Brain microvascular endothelial cell (primary cell): ENCODE results near the gene NOS1.
"Not testable (repeated sequence)": the region's sequence is repeated elsewhere in the genome, so short reads cannot be mapped to it uniquely, and the experiment has no call there.

Experiments used
- DNase-seq: peaks from one replicate; pipeline ENCODE4 v3.0.0-alpha.2; 2020
- H3K27ac ChIP-seq: fragments of 250-450 bp; sonication (Bioruptor Pico); 2 replicates; pipeline ENCODE4 v1.5.1; 2020; ENCODE audit warnings: mild to moderate bottlenecking, moderate library complexity
- H3K27me3 ChIP-seq: fragments of 250-450 bp; sonication (Bioruptor Pico); replicated peaks from 2 replicates; pipeline ENCODE4 v1.5.1; 2020; ENCODE audit warnings: mild to moderate bottlenecking
- H3K36me3 ChIP-seq: fragments of 250-450 bp; sonication (Bioruptor Pico); replicated peaks from 2 replicates; pipeline ENCODE4 v1.5.1; 2020; ENCODE audit warnings: mild to moderate bottlenecking
- H3K4me3 ChIP-seq: 2 replicates; pipeline ENCODE4 v1.5.1; 2011; ENCODE audit warnings: low read depth, mild to moderate bottlenecking, control low read depth, low read length, moderate library complexity
- CTCF ChIP-seq: IDR thresholded peaks from 2 replicates; pipeline ENCODE4 v1.5.1; 2011; ENCODE audit warnings: low read depth, mild to moderate bottlenecking, moderate library complexity, low read length, control low read depth, inconsistent platforms; ENCODE audit errors: missing control alignments
- in situ Hi-C: cut with HindIII; loops from 2 replicates; pipeline ENCODE4 v1.10.0; 2017; ENCODE audit warnings: low sequenced_read_pairs, low pct_ligation_motif_present

Gene NOS1

GRCh38 chr12:117208206-117208605 is 153.2 kb downstream of the NOS1 start:
- no peak overlapping the region for H3K27ac ChIP-seq
- no peak for DNase-seq
- in situ Hi-C loops = no loop called here
- TF ChIP-seq CTCF = no peak
- H3K36me3 ChIP-seq = no peaks in the 10 kb centered on the region
- no peaks in the 10 kb centered on the region for H3K27me3 ChIP-seq
- H3K4me3 ChIP-seq = no peak overlapping the region

GRCh38 chr12:117207675-117208074 is 153.8 kb downstream of the NOS1 start:
- in situ Hi-C loops = no loop called here
- TF ChIP-seq CTCF = no peak
- Histone ChIP-seq H3K27ac (no peak overlapping the region), H3K4me3 (no peak overlapping the region), H3K36me3 (no peaks in the 10 kb centered on the region), H3K27me3 (no peaks in the 10 kb centered on the region)
- no peak for DNase-seq

- no peak for TF ChIP-seq CTCF
- in situ Hi-C loops = no loop called here
- no peak for DNase-seq
- Histone ChIP-seq H3K27ac (no peak overlapping the region), H3K4me3 (no peak overlapping the region), H3K36me3 (no peaks in the 10 kb centered on the region), H3K27me3 (no peaks in the 10 kb centered on the region)
Measured at GRCh38 chr12:117202556-117202955, 158.9 kb downstream of the NOS1 start.

GRCh38 chr12:117202033-117202432 is 159.4 kb downstream of the NOS1 start:
- no peak for DNase-seq
- Histone ChIP-seq H3K4me3 (no peak overlapping the region), H3K27ac (no peak overlapping the region), H3K36me3 (no peaks in the 10 kb centered on the region), H3K27me3 (no peaks in the 10 kb centered on the region)
- TF ChIP-seq CTCF = no peak
- in situ Hi-C loops = no loop called here

- H3K4me3 ChIP-seq, in situ Hi-C loops, H3K36me3 ChIP-seq, H3K27ac ChIP-seq, DNase-seq, H3K27me3 ChIP-seq: not testable (repeated sequence)
Measured at GRCh38 chr12:117199956-117200744, 161.3 kb downstream of the NOS1 start.

GRCh38 chr12:117196334-117196733 is 165.1 kb downstream of the NOS1 start:
- H3K27me3 ChIP-seq, H3K27ac ChIP-seq, DNase-seq, H3K36me3 ChIP-seq, in situ Hi-C loops, H3K4me3 ChIP-seq: not testable (repeated sequence)

- DNase-seq, in situ Hi-C loops, H3K4me3 ChIP-seq, H3K36me3 ChIP-seq, H3K27ac ChIP-seq, H3K27me3 ChIP-seq: not testable (repeated sequence)
Measured at GRCh38 chr12:117195027-117195426, 166.4 kb downstream of the NOS1 start.
